Ovary (tissue), 9 donors: ENCODE results near the gene IGF2BP2. TPM values are rescaled to one million over a fixed set of nuclear protein-coding genes. Genes with fewer than 3 reads are reported as not detected.
"Not testable (repeated sequence)": the region's sequence is repeated elsewhere in the genome, so short reads cannot be mapped to it uniquely, and the experiment has no call there.

Experiments
- DNase-seq, 5 donors: peaks; one replicate each; pipeline ENCODE4 v3.0.0-alpha.2; 2019 to 2020
- H3K27ac ChIP-seq, 2 donors: fragments of 200-600 bp; one replicate each; pipeline versions ENCODE4 v1.5.1 to v1.8.0; 2019 to 2022
- H3K27me3 ChIP-seq: fragments of 200-600 bp; one replicate; pipeline ENCODE4 v1.8.0; 2022
- H3K36me3 ChIP-seq: fragments of 200-600 bp; sonication (generic); one replicate; pipeline ENCODE4 v1.5.1; 2019
- H3K4me1 ChIP-seq: one replicate; pipeline ENCODE4 v1.8.1; 2013; ENCODE audit warnings: mild to moderate bottlenecking, moderate library complexity; ENCODE audit not compliant: insufficient read depth
- H3K4me3 ChIP-seq: fragments of 200-600 bp; sonication (generic); one replicate; pipeline ENCODE4 v1.5.1; 2017
- H3K9me3 ChIP-seq, 2 donors: fragments of 200-600 bp in 1 of 2; sonication (generic) in 1 of 2; one replicate each; pipeline versions ENCODE4 v1.5.1 to v1.8.1; 2013 to 2019; ENCODE audit warnings: mild to moderate bottlenecking in 1 of 2, moderate library complexity in 1 of 2
- CTCF ChIP-seq, 3 donors: fragments of 450-650 bp in 2 of 3; fragments of 200-600 bp in 1 of 3; IDR thresholded peaks; one replicate each; pipeline versions ENCODE4 v1.5.1 to v1.8.0; 2016 to 2022; ENCODE audit warnings: antibody characterized with exemption in 3 of 3, mild to moderate bottlenecking in 1 of 3
- EP300 ChIP-seq: sonication (generic); formaldehyde crosslinking; IDR thresholded peaks from one replicate; pipeline ENCODE4 v1.6.1; 2017; ENCODE audit warnings: antibody characterized with exemption
- POLR2A ChIP-seq: fragments of 450-650 bp; IDR thresholded peaks from one replicate; pipeline ENCODE4 v1.6.1; 2017; ENCODE audit warnings: antibody characterized with exemption, mild to moderate bottlenecking, moderate library complexity
- WGBS, 3 donors: extraction: QIAGEN DNeasy Blood & Tissue Kit in 1 of 3; methylation state at CpG; one replicate each; pipeline versions ENCODE4 v1.1.5 to v1.1.7; 2013 to 2017; 5-methylcytosine and 5-hydroxymethylcytosine counted together
- intact Hi-C, 4 donors: fragments of 100-400 bp; cut with DNase I; formaldehyde crosslinking; loops; one replicate each; pipeline versions ENCODE4 v1.11.0 to v1.15.1; 2022 to 2023
- polyA plus RNA-seq, 2 donors: library from polyadenylated mRNA; stranded (reverse); fragments of 200-250 nt in 1 of 2; fragments of 350-450 nt in 1 of 2; fragmentation: Illumina TruSeq in 1 of 2; extraction: RNeasy Lipid Tissue Mini Kit (QIAGEN cat#74804) in 1 of 2; gene quantifications; one replicate each; pipeline ENCODE4 v1.2.3, GENCODE V29; 2013 to 2014
- total RNA-seq, 7 donors: library from RNA; depleted of rRNA in 2 of 7; stranded (reverse); fragments of >200 nt in 2 of 7; fragmentation: NEBNext Ultra II Directional in 3 of 7; extraction: Animal tissue kit (Norgen Biotek cat#: 25700) in 3 of 7; gene quantifications; one replicate each; pipeline versions ENCODE4 v1.1.0 to v1.2.4, GENCODE V29; 2016 to 2023
- donor health status: DM: no; HTN: no; CAD: no; lungs with moderate emphysema.
- donor health status: DM: no; HTN: no; CAD: no.
- donor health status: Bipolar disorder and iron deficiency.
- donor health status: DM: yes; HTN: yes; CAD: no.
- donor health status: DM: no; HTN: no; CAD: no.
- donor health status: DM: yes; HTN: yes; CAD: no.

IGF2BP2 gene
- total and polyA plus RNA-seq, 9 donors, result 4.6 to 31.1 (median 13.7) TPM

GRCh38 chr3:185640308-185640707, 184.5 kb downstream of the IGF2BP2 start:
- H3K27me3 ChIP-seq, result no peaks in the 10 kb centered on the region
- no peak overlapping the region for H3K27ac ChIP-seq
- H3K4me1 ChIP-seq, result no peaks in the 10 kb centered on the region
- H3K4me3 ChIP-seq, result no peak overlapping the region
- DNase-seq, result no peak
- no peaks in the 10 kb centered on the region for H3K9me3 ChIP-seq
- no peaks in the 10 kb centered on the region for H3K36me3 ChIP-seq
- WGBS, 3 donors, result 56 to 69% (median 64%) methylated on average over 2 of the region's 2 CpGs
- TF ChIP-seq EP300, result no peak
- TF ChIP-seq CTCF (IDR thresholded peaks at IDR 0.05), result no peak
- TF ChIP-seq POLR2A, result no peak
- intact Hi-C loops, result no loop called here

- H3K4me3 ChIP-seq, result no peak overlapping the region
- intact Hi-C loops, result no loop called here
- H3K27me3 ChIP-seq, result no peaks in the 10 kb centered on the region
- H3K9me3 ChIP-seq, result no peaks in the 10 kb centered on the region
- WGBS, 3 donors, result 55 to 70% (median 69%) methylated on average over 7 of the region's 7 CpGs
- no peaks in the 10 kb centered on the region for H3K36me3 ChIP-seq
- no peaks in the 10 kb centered on the region for H3K4me1 ChIP-seq
- TF ChIP-seq CTCF (IDR thresholded peaks at IDR 0.05), result no peak
- TF ChIP-seq POLR2A, result no peak
- TF ChIP-seq EP300, result no peak
- no peak for DNase-seq
- no peak overlapping the region for H3K27ac ChIP-seq
These were observed 185.1 kb downstream of the IGF2BP2 start for GRCh38 chr3:185639632-185640206.

DNA sequence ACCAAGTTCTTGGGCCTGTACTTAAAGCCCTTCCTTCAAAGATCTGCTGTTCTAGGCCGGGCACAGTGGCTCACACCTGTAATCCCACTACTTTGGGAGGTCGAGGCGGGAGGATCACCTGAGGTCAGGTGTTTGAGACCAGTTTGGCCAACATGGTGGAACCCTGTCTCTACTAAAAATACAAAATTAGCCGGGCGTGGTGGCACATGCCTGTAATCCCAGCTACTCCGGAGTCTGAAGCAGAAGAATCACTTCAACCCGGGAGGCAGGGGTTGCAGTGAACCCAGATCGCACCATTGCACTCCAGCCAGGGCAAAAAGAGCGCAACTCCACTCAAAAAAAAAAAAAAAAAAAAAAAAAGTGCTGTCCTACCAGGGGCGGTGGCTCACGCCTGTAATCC, 186.2 kb downstream of the IGF2BP2 start:
- H3K9me3 ChIP-seq, intact Hi-C loops, H3K4me3 ChIP-seq, H3K36me3 ChIP-seq, H3K27me3 ChIP-seq, H3K27ac ChIP-seq, DNase-seq, H3K4me1 ChIP-seq: not testable (repeated sequence)
- 90 to 95% (median 91%) methylated on average over 11 of the region's 11 CpGs for WGBS, 3 donors

GRCh38 chr3:185637388-185637787, 187.5 kb downstream of the IGF2BP2 start:
- 82 to 88% (median 87%) methylated on average over 3 of the region's 3 CpGs for WGBS, 3 donors
- H3K27ac ChIP-seq, result no peak overlapping the region
- no peaks in the 10 kb centered on the region for H3K27me3 ChIP-seq
- no peaks in the 10 kb centered on the region for H3K36me3 ChIP-seq
- no peak for DNase-seq
- H3K4me1 ChIP-seq, result no peaks in the 10 kb centered on the region
- H3K4me3 ChIP-seq, result no peak overlapping the region
- intact Hi-C loops, result no loop called here
- H3K9me3 ChIP-seq, result no peaks in the 10 kb centered on the region
- TF ChIP-seq POLR2A (no peak), EP300 (no peak), CTCF (IDR thresholded peaks at IDR 0.05) (no peak)

DNA sequence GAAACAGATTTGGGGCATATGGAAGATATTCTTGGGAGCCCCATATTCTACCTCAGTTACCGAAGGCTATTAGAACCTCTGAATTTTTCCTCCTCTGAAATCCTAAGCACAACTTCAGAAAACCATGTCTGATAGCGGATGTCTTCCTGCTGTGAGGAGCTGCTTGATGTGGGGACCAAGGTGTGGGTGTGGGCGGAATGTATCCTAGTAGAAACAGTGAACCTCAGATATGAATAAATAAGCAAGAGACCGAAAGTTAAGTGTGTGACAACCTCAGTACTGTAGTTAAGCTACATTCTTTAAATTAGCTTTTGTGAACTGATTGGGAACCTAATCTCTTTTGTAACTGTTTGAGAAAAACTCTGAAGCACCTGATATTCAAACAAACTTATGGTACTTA, 191.8 kb downstream of the IGF2BP2 start:
- WGBS, 3 donors, result 92 to 94% (median 93%) methylated on average over 4 of the region's 4 CpGs
- H3K27ac ChIP-seq, result no peak overlapping the region
- H3K9me3 ChIP-seq, result no peaks in the 10 kb centered on the region
- no peak overlapping the region for H3K4me3 ChIP-seq
- H3K27me3 ChIP-seq, result no peaks in the 10 kb centered on the region
- H3K36me3 ChIP-seq, result no peaks in the 10 kb centered on the region
- TF ChIP-seq EP300, result no peak
- no peak for TF ChIP-seq CTCF (IDR thresholded peaks at IDR 0.05)
- TF ChIP-seq POLR2A, result no peak
- DNase-seq, result no peak
- H3K4me1 ChIP-seq, result peaks cover 4% of the 10 kb centered on the region
- intact Hi-C loops, result no loop called here
